ENCODE data around the gene TBX6.

GRCh38 chr16:30112197-30113030 lies 20.7 kb upstream of the TBX6 start:
- TF ChIP-seq POLR2A (IDR thresholded peaks at IDR 0.05; ENCODE audit: low read depth, low read length) (no peak), TAF1 (IDR thresholded peaks at IDR 0.05; ENCODE audit: borderline replicate concordance, low read depth, low read length) (no peak), POLR2AphosphoS5 (IDR thresholded peaks at IDR 0.05; ENCODE audit: low read depth, low read length) (no peak)

All from GM12892 (cell line).